Myocyte (in vitro differentiated cells): ENCODE measurements around the gene DUSP23. TPM values are rescaled to one million over a fixed set of nuclear protein-coding genes. Genes with fewer than 3 reads are reported as not detected.

ENCODE experiments used
- DNase-seq: peaks from one replicate; pipeline ENCODE4 v3.0.0-alpha.2; 2012; ENCODE audit warnings: low read depth
- total RNA-seq: library from RNA; depleted of rRNA; stranded (reverse); fragments of >200 nt; gene quantifications from 2 replicates; pipeline ENCODE4 v1.2.3, GENCODE V29; 2014

The DUSP23 gene
- total RNA-seq, 1 donor from 2014 or later = 14.9 TPM

DNA sequence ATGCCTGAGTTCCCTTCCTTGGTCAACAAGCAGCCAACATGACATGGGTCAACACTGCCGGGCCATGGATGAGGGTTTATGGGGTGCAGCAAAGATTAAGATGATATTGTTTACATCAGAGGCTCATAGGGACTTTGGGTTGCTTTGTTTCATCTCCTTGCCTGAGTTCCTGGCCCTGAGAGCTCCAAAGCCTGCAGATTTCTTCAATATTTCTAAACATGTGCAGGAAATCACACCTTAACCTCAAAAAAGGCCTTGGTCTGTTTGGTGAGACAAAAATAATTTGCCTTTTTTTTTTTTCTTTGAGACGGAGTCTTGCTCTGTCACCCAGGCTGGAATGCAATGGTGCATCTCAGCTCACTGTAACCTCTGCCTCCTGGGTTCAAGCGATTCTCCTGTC is 46.8 kb downstream of the DUSP23 start:
- no peak for DNase-seq

DNA sequence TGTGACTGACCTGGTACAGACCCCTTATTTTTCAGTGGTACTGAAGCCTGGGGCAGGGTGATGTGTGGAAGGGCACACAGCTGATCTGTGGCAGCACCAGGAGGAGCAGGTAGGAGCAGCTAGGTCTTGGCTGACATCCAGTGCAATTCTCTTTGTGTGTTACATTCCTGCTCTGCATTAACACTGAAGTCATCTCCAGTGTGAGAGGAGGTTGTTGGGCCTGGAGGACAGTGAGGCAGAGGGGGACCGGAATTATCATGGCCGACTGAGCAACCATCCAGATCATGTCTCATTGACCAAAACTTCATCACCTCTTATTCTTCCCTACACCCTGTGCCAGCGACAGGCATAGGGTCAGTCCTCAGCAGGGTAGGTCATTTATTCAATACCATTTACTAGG is 47.4 kb downstream of the DUSP23 start:
- DNase-seq = no peak

DNA sequence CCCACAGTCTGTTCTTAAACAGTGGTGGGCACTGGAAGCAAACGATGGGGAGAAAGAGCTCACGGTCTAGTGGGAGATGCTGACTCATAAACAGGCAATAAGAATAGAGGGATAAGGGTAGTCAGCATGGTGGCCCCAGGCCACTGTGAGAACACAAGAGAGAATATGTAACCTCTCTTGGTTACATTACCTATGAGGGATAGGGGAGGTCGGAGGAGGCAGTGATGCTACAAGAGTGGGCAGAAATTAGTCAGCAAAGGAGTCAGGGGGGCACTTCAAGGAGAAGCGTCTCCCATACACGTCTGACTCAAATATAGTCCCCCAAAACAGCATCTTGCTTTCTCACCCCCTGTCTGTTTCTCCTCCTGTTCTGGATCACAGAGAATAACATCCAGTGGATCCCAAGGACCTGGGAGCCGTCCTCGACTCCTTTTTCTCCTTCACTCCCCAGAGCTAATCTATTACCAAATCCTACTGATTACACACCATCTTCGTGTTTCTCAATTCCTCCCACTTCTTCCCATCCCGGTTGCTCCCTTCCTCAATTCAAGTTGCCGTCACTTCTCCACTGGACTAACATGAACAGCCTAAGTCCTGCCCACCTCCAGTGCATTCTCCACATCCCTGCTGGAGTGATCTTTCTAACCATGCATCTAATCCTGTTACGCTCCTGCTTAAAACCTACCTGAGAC is 48.0 kb downstream of the DUSP23 start:
- DNase-seq = no peak

DNA sequence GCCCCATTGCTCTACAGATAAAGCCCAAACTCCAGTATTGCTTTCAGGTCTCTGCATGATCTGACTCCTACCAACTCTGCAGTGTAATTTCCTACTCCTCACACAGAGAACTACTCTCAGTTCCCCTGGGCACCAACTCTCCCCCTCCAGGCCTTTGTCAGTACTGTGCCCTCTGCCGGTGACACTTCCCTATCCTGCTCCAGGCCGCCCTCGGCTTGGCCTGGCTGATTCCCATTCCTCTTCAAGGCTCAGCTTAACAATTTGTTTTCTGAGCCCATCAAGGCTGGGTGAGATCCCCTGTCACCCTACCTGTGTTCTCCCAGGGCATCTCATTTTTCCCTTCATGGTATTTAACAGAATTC is 48.5 kb downstream of the DUSP23 start:
- DNase-seq = peak; percentile 50

DNA sequence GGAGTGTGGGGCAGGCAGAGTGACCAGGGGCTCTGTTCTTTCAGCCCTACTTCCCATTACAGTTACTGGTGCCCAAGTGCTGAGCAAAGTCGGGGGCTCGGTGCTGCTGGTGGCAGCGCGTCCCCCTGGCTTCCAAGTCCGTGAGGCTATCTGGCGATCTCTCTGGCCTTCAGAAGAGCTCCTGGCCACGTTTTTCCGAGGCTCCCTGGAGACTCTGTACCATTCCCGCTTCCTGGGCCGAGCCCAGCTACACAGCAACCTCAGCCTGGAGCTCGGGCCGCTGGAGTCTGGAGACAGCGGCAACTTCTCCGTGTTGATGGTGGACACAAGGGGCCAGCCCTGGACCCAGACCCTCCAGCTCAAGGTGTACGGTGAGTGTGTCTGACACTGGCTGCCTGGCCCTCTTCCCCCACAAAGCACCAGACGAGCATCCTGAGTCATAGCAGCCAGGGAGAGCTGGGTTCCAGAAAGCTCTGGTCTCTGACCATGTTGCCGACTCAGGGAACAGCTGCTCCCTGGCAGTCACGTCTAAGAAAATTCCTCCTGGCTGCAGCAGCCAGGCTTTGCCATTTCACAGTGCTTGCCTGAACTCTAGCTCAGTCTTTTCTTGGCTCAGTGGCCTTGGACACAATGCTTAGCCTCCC is 49.2 kb downstream of the DUSP23 start:
- peak; percentile 92 for DNase-seq

DNA sequence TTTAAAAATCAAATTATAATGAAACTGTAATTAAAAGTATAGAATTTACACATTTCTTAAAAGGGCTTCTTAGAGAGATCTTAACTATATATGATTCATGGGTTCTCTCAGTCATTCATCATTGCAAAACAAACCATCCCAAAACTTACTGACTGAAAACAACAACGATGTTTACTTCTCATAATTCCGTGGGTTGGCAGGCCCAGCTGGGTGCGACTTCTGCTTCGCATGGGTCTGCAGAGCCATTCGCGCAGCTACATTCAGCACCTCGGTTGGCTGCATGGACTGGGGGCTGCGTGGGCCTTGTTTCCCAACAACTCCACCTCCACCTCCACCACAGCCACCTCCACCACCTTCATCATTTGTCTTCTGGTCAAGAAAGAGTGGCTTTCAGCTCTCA is 50.0 kb downstream of the DUSP23 start:
- DNase-seq = no peak

DNA sequence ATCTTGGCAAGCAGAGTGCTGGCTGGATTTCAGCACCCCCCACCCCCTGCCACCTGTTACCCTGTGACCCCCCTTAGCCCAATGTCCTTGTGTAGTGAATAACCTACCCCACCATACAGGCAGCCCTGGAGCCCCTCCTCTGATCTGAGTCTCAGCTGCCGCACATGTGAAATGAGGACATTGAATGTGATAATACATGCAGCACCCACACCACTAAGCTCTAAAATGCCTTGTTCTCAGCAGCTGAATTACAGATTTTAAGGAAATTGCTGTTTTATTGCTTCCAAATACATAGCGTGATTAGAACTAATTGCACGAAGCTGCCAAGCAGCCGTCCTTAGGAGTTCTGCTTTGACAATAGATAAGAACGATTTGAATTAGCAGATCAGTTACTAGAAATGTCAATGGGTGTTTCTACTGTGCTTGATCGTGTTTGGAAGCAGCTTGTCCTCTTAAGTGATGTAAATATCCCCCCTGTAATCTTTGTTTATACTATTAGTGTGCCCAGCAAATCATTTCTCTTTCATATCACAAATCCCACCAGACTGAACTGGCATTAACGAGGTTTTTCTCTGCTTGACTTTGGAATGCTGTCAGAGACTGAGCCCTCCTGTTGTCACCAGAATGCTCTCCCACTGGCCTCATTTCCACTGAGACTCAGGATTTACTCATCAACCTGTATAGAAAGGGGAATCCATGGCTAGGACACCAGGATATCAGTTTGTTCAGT is 50.8 kb downstream of the DUSP23 start:
- no peak for DNase-seq

Other genes with a start within 250 kb of the DUSP23 start
- gene OR10J5, start 245.0 kb upstream of the DUSP23 start, total RNA-seq = not detected in 2 replicates
- gene APCS, start 193.1 kb upstream of the DUSP23 start, total RNA-seq = not detected in 2 replicates
- gene CRP, start 66.4 kb upstream of the DUSP23 start, total RNA-seq = not detected in 2 replicates
- not detected in 2 replicates for gene FCRL6, start 21.4 kb downstream of the DUSP23 start, total RNA-seq
- gene SLAMF8, start 45.9 kb downstream of the DUSP23 start, total RNA-seq = 0.05 TPM in 2 replicates
- gene VSIG8, start 81.7 kb downstream of the DUSP23 start, total RNA-seq = not detected in 2 replicates
- gene CFAP45, start 119.2 kb downstream of the DUSP23 start, total RNA-seq = not detected in 2 replicates
- 65.1 and 75.5 TPM in 2 replicates for gene TAGLN2, start 144.5 kb downstream of the DUSP23 start, total RNA-seq
- gene IGSF9, start 164.7 kb downstream of the DUSP23 start, total RNA-seq = 0.16 TPM in 1 of 2 replicates, not detected in the other
- not detected in 2 replicates for gene SLAMF9, start 173.3 kb downstream of the DUSP23 start, total RNA-seq